Measurements from ENCODE around the gene SPTBN1.

SPTBN1 gene

DNA sequence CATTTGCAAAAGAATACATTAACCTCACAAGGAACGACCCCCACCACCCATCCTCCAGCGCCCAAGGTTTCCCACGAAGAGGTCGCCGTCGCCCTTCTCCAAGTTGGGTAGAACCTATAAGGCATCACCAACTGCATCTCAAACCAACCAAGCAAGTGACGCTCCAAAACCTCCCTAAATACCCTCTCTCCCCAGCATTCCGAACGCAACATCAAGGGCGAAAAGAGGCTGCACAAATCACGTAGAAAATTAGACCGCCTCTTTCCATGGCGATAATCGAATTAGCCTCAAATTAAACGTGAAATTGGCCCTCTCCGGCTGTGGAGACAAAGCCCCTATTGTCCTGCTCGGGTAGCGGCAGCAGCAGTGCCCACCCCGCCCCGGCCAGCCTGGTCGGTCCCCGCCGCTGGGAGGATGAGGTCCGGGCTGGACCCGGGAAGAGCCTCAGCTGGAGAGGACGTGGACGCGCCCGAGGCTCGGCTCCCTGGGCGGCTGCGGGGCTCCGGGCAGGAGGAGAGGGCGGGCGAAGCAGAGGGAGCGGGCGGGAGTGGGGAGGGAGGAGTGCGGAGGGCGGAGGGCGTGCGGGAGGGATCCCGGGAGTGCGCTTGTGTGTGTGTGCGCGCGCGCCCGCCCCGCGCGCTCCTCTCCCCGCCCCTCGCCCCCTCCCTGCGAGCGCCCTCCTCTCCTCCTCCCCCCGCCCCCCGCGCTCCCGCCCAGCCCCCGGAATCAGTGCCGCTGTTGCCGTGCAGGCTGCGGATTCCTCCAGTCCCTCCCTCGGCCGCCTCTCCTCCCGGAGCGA, at the start of gene SPTBN1:
Gene SPTBN1, plus strand, starts transcription at position 765 of the 799 bp plus-strand sequence. CDS start 70,092 bp downstream, outside the sequence.
- no peak for DNase-seq

DNA sequence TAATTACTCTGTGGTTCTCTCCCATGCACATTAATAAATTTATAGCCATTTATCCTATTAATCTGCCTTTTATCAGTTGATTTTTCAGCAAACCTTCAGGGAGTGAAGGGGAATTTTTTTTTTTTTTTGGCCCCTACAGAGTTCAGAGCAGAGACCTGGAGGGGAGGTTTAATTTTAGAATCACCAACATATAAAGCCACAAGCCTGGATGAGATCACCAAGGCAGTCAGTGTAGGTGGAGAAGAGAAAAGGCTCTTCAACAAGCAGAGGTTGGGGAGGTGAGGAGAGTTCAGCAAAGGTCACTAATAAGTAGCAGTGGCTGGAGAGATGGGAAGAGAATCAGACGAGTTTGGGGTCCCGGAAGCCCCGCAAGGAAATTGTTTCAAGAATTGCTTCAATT, 48.4 kb upstream of the SPTBN1 start:
- DNase-seq, result no peak

GRCh38 chr2:54408288-54408687, 47.8 kb upstream of the SPTBN1 start:
- no peak for DNase-seq

DNA sequence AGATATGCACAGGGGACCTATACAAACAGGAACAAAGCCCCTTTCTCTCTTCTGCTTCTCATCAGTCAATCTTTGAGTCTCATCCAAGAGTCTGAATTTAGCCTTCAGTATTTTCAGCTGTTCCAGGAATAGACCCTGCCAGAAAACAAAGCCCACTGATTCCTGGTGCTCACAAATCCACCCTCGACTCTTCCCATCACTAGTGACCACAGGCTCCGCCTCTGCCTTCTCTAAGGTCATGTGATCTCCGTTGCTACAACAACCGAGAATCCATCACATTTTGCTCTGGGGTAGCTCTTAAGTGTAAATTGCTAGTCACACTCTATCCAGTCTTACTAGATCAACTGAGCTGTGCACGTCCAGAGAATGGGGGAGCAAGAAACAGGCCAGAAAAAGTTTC, 46.4 kb upstream of the SPTBN1 start:
- no peak for DNase-seq

GRCh38 chr2:54411801-54412354, 44.2 kb upstream of the SPTBN1 start:
- DNase-seq, result no peak

DNA sequence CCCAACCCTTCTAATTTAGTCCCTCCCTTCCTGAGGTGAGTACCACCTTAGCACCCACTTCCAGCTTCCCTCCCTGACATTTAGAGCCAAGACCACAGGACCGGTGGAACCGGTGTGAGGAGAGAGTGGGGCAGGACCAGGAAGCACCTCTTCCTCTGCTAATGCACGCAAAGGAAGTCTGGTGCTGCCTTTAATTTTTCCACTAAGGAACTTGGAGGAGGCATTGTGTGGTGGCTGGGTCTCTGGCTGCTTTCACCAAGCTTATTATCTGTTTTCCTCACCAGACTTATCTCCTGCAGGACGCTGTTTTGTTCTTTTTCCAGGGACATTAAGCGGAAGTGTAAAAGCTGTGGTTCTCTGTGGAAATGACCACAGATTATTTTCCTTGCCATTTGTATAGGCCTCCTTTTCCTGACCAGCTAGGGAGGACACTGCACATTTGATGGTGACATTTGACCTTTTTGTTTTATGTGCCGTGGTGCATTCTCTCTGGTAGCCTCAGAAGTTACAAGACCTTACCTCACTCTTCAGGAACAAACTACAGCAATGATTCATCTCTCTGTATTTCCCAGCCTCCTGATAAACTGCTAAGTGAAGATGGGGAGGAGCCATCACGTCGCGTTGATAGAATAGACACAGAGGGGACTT, 39.8 kb upstream of the SPTBN1 start:
- no peak for DNase-seq

DNA sequence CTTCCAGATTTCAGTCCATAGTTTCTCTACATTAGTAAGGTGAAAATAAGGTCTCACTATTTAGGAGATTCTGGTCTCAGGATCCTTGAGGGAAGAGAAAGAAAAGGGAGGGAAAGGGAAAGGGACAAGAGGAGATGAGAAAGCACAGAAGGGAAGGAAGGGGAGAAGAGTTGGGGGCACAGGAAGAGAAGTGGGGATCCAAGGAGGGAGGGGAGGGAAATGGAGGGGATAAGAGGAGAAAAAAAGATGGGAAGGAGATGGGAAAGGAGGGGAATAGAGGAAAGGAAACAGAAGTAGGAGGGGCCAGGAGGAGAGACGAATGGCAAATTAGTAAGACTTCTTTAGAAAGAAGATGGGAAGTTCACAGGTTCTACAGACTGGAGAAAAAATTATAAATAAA, 39.2 kb upstream of the SPTBN1 start:
- DNase-seq, result no peak

GRCh38 chr2:54417577-54417976, 38.5 kb upstream of the SPTBN1 start:
- DNase-seq, result no peak

GRCh38 chr2:54419388-54419787, 36.7 kb upstream of the SPTBN1 start:
- DNase-seq, result no peak

GRCh38 chr2:54419855-54420523, 36.1 kb upstream of the SPTBN1 start:
- DNase-seq, result no peak

- DNase-seq, result no peak
Observed at GRCh38 chr2:54420524-54421172, 35.5 kb upstream of the SPTBN1 start.

DNA sequence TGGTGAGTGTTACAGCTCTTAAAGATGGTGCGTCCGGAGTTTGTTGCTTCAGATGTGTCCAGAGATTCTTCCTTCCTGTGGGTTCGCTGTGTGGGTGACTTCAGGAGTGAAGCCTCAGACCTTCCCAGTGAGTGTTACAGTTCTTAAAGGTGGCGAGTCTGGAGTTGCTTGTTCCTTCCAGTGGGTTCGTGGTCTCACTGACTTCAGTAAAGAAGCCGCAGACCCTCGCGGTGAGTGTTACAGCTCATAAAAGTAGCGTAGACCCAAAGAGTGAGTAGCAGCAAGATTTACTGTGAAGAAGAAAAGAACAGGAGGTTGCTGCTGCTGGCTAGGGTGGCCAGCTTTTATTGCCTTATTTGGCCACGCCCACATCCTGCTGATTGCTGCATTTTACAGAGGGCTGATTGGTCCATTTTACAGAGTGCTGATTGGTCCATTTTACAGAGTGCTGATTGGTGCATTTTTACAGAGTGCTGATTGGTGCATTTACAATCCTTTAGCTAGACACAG, 34.0 kb upstream of the SPTBN1 start:
- DNase-seq, result no peak

DNA sequence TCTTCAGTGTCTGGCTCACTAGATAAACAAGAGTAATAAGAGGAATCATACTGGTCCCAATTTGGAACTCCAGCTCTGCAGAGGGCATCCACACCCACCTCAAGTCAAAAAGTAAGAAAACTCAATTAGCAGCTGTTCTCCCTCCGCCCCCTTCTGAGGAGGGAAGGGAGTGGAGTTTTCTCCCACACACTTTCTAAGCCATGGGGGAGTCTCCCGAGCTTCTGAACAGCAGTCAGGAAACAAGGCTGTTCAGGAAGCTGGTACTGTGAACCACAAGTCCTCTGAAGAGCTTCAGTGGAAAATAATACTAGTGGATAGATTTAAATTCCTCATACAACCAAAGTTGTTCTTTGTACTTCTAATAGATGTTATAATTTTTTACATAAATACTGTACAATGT, 32.9 kb upstream of the SPTBN1 start:
- no peak for DNase-seq

GRCh38 chr2:54424555-54425163, 31.5 kb upstream of the SPTBN1 start:
- no peak for DNase-seq

DNA sequence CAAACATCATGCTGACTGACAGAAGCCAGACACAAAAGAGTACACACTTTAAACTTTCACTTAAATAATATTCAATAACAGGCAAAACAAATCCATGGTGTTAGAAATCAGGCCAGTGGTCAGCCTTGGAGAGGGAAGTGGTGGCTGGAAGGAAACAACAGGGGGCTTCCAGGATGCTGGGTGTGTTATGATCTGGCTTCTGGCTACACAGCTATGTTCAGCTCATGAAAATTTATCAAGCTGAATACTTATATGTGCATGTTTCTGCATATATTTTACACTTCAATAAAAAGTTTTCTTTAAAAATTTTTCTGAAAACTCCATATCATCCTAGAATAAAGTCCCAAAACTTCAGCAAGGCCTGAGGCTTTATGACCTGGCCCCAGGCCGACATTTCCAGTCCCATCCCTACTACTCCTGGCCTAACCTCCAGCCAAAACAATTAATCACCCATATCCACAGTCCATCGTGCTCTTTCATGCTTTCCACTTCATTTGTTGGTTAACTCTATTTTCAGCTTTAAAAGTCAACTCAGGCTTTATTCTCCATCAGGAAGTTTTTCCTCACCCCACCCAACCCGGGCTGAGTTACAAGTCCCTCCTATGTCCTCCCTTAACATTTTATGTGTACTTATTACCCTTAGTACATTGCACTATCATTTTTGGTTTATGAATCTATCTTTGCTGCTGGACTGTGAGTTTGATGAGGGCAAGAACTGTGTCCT, 27.9 kb upstream of the SPTBN1 start:
- DNase-seq, result no peak

GRCh38 chr2:54429054-54429453, 27.1 kb upstream of the SPTBN1 start:
- DNase-seq, result no peak

GRCh38 chr2:54429811-54430551, 26.1 kb upstream of the SPTBN1 start:
- no peak for DNase-seq

GRCh38 chr2:54430649-54431048, 25.5 kb upstream of the SPTBN1 start:
- DNase-seq, result no peak

DNA sequence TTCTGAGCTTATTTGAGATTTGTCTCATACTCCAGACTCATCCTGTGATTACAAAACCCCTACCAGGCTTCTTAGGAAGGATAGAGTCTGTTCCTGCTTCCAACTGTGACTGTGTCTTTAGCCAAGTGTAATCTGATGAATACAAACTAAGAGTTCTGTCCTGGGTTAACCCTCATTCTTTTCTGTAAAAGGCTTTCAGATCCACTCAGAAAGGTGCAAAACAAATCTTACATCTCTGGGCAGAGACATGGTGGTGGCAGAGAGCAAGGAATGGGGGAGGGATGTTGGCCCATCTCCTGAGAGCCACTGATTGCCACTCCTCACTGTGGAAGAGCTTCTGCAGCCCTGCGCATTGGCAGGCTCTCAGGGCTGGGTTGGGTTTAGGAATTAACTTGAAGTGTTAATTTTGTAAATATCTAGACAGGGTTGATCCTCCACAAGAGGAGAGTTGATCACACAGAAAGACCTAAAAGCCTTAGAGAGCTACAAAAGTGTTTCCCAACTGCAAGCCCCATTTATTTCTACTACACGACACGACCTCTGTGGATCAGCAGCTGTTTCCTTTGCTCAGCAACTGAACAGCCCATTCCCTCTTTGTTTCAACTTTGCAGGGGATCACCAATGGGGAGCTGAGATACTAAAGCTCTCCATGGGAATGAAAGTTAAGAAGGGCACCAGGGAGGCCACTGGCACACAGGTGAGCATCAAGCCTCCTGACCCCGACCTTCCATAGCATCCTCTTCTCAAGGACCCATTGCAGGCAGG, 23.7 kb upstream of the SPTBN1 start:
- DNase-seq, result no peak

- DNase-seq, result no peak
Observed at GRCh38 chr2:54434229-54434628, 21.9 kb upstream of the SPTBN1 start.
